GM19023 (cell line): ENCODE results near the gene DENND5B.
"Not testable (repeated sequence)": the region's sequence is repeated elsewhere in the genome, so short reads cannot be mapped to it uniquely, and the experiment has no call there.

Source experiments
- ATAC-seq: cut with Tn5 transposase; IDR thresholded peaks from one replicate; pipeline ENCODE4 v1.9.1; 2021; ENCODE audit warnings: mild to moderate bottlenecking, moderate library complexity; ENCODE audit not compliant: unreplicated experiment

Gene DENND5B

GRCh38 chr12:31388713-31389112 lies 202.2 kb downstream of the DENND5B start:
- no peak for ATAC-seq

- ATAC-seq = no peak
Measured at GRCh38 chr12:31387466-31387865, 203.5 kb downstream of the DENND5B start.

GRCh38 chr12:31387011-31387410 lies 203.9 kb downstream of the DENND5B start:
- ATAC-seq = no peak

- no peak for ATAC-seq
Measured at GRCh38 chr12:31386364-31386777, 204.6 kb downstream of the DENND5B start.

- ATAC-seq = not testable (repeated sequence)
Measured at GRCh38 chr12:31377210-31377609, 213.7 kb downstream of the DENND5B start.

- ATAC-seq = not testable (repeated sequence)
Measured at GRCh38 chr12:31375422-31375821, 215.5 kb downstream of the DENND5B start.

- no peak for ATAC-seq
Measured at GRCh38 chr12:31371256-31371620, 219.7 kb downstream of the DENND5B start.

GRCh38 chr12:31370531-31371255 lies 220.2 kb downstream of the DENND5B start:
- no peak for ATAC-seq

GRCh38 chr12:31369712-31370521 lies 221.0 kb downstream of the DENND5B start:
- ATAC-seq = no peak

GRCh38 chr12:31368666-31369361 lies 222.1 kb downstream of the DENND5B start:
- no peak for ATAC-seq

GRCh38 chr12:31366104-31366621 lies 224.8 kb downstream of the DENND5B start:
- no peak for ATAC-seq

GRCh38 chr12:31363831-31364230 lies 227.1 kb downstream of the DENND5B start:
- ATAC-seq = no peak

- peak; percentile 7 for ATAC-seq
Measured at GRCh38 chr12:31363416-31363809, 227.5 kb downstream of the DENND5B start.

GRCh38 chr12:31362759-31363415 lies 228.0 kb downstream of the DENND5B start:
- ATAC-seq = peak; percentile 86

GRCh38 chr12:31362115-31362758 lies 228.7 kb downstream of the DENND5B start:
- ATAC-seq = peak; percentile 8

- no peak for ATAC-seq
Measured at GRCh38 chr12:31361730-31362114, 229.2 kb downstream of the DENND5B start.

- no peak for ATAC-seq
Measured at GRCh38 chr12:31355747-31356107, 235.2 kb downstream of the DENND5B start.

GRCh38 chr12:31353750-31354708 lies 236.9 kb downstream of the DENND5B start:
- ATAC-seq = no peak

GRCh38 chr12:31346267-31346666 lies 244.7 kb downstream of the DENND5B start:
- no peak for ATAC-seq
